ENCODE results near the gene NIPSNAP3A.

DNA sequence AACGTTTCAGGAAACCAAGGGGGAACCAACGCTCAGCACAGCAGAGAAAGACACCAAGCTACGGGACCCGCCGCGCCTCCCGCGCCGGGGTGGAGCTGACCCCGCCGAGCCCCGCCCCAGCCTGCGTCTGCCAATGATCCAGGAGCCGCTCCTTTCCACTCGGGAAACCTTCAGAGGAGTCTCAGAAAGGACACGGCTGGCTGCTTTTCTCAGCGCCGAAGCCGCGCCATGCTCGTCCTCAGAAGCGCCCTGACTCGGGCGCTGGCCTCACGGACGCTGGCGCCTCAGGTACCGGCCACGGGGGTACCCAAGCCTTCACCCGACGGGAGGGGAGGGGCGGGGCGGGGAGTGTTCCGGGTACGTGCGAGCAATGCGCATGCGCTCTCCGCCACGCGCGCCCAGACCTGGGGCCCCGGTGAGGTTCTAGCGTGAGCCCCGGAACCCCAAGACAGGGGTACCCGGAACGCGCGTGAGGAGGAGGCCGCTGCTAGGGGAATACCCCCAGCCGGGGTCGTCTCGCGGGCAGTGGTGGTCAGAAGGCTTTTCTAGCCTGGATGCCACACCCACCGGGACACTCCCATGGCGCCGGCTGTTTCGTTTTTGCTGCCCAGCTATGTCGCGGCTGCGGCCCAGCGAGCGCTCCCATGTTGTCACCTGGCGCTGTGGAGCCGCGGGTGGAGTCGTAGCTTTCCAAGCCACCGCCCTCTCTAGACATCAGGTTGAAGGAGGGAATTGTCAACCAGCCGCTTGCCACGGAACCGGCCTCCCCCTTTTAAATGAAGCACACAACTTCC is at the start of gene NIPSNAP3A:
- TF ChIP-seq, protein P1, sequence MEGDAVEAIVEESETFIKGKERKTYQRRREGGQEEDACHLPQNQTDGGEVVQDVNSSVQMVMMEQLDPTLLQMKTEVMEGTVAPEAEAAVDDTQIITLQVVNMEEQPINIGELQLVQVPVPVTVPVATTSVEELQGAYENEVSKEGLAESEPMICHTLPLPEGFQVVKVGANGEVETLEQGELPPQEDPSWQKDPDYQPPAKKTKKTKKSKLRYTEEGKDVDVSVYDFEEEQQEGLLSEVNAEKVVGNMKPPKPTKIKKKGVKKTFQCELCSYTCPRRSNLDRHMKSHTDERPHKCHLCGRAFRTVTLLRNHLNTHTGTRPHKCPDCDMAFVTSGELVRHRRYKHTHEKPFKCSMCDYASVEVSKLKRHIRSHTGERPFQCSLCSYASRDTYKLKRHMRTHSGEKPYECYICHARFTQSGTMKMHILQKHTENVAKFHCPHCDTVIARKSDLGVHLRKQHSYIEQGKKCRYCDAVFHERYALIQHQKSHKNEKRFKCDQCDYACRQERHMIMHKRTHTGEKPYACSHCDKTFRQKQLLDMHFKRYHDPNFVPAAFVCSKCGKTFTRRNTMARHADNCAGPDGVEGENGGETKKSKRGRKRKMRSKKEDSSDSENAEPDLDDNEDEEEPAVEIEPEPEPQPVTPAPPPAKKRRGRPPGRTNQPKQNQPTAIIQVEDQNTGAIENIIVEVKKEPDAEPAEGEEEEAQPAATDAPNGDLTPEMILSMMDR (IDR thresholded peaks at IDR 0.05) = no peak
- peak in 1 of 2 donors; percentile 36 for TF ChIP-seq POLR2A (IDR thresholded peaks at IDR 0.05)

All from vagina (tissue), 2 donors.